WTC11 (cell line): ENCODE data around the gene YTHDC2. TPM values are rescaled to one million over a fixed set of nuclear protein-coding genes. Genes with fewer than 3 reads are reported as not detected.

ENCODE experiments used
- ATAC-seq: fragments of 200-7000 bp; cut with Tn5 transposase; 2 replicates; pipeline ENCODE4 v1.10.0; 2021; ENCODE audit warnings: mild to moderate bottlenecking, moderate library complexity
- CTCF ChIA-PET: fragments of 300-600 bp; sonication (Branson Sonifier 250); formaldehyde crosslinking; loops from one replicate; lab custom pipeline; 2021; ENCODE audit warnings: antibody characterized with exemption; lab: Charles Lee
- POLR2A ChIA-PET: fragments of 350-600 bp; sonication (Branson Sonifier 250); formaldehyde crosslinking; loops from one replicate; lab custom pipeline; 2021; ENCODE audit warnings: antibody characterized with exemption; lab: Charles Lee
- DNase-seq: peaks from one replicate; pipeline ENCODE4 v3.0.0; 2021; ENCODE audit warnings: low spot score
- H3K27ac Mint-ChIP-seq: 2 replicates; pipeline ENCODE4 v1.8.0; 2021; ENCODE audit warnings: mixed read lengths
- H3K27me3 Mint-ChIP-seq: 2 replicates; pipeline ENCODE4 v1.8.0; 2021; ENCODE audit warnings: low read depth, mild to moderate bottlenecking, moderate library complexity, mixed read lengths
- H3K36me3 Mint-ChIP-seq: 2 replicates; pipeline ENCODE4 v1.8.0; 2021; ENCODE audit warnings: mixed read lengths
- H3K4me1 Mint-ChIP-seq: 2 replicates; pipeline ENCODE4 v1.8.0; 2022; ENCODE audit warnings: mixed read lengths
- H3K4me3 Mint-ChIP-seq: 2 replicates; pipeline ENCODE4 v1.8.0; 2021; ENCODE audit warnings: mild to moderate bottlenecking, moderate library complexity, mixed read lengths
- H3K9me3 Mint-ChIP-seq: 2 replicates; pipeline ENCODE4 v1.8.0; 2021; ENCODE audit warnings: mixed read lengths
- AR ChIP-seq: fragments of 250-450 bp; sonication (Bioruptor Pico); IDR thresholded peaks from 2 replicates; pipeline ENCODE4 v1.9.0; 2021; ENCODE audit warnings: mild to moderate bottlenecking
- ELF4 ChIP-seq: sonication (generic); formaldehyde crosslinking; IDR thresholded peaks from 2 replicates; pipeline ENCODE4 v1.8.1; 2022; ENCODE audit warnings: low read depth, mild to moderate bottlenecking, moderate library complexity, missing genetic modification reagents
- ESRRA ChIP-seq: sonication (generic); formaldehyde crosslinking; IDR thresholded peaks from 2 replicates; pipeline ENCODE4 v1.8.1; 2022; ENCODE audit warnings: mild to moderate bottlenecking, missing genetic modification reagents, borderline replicate concordance
- FOXJ3 ChIP-seq: sonication (generic); formaldehyde crosslinking; IDR thresholded peaks from 2 replicates; pipeline ENCODE4 v1.9.0; 2021; ENCODE audit warnings: missing genetic modification reagents, mild to moderate bottlenecking, borderline replicate concordance
- FOXP4 ChIP-seq: sonication (generic); formaldehyde crosslinking; IDR thresholded peaks from 2 replicates; pipeline ENCODE4 v1.8.0; 2022; ENCODE audit warnings: mild to moderate bottlenecking, missing genetic modification reagents
- GRHL2 ChIP-seq: fragments of 250-450 bp; sonication (Bioruptor Pico); IDR thresholded peaks from 2 replicates; pipeline ENCODE4 v1.8.0; 2022; ENCODE audit warnings: mild to moderate bottlenecking, moderate library complexity; ENCODE audit not compliant: insufficient replicate concordance, severe bottlenecking
- IRF1 ChIP-seq: sonication (generic); formaldehyde crosslinking; IDR thresholded peaks from 2 replicates; pipeline ENCODE4 v1.8.0; 2023; ENCODE audit warnings: missing genetic modification reagents
- MLX ChIP-seq: sonication (generic); formaldehyde crosslinking; IDR thresholded peaks from 2 replicates; pipeline ENCODE4 v1.8.1; 2023; ENCODE audit warnings: mild to moderate bottlenecking, missing genetic modification reagents, moderate library complexity
- SMAD4 ChIP-seq: sonication (generic); formaldehyde crosslinking; IDR thresholded peaks from 2 replicates; pipeline ENCODE4 v1.8.0; 2022; ENCODE audit warnings: mild to moderate bottlenecking, missing genetic modification reagents
- SOX15 ChIP-seq: fragments of 250-450 bp; sonication (Bioruptor Pico); IDR thresholded peaks from 2 replicates; pipeline ENCODE4 v1.9.0; 2021; ENCODE audit warnings: mild to moderate bottlenecking
- SP1 ChIP-seq: sonication (generic); formaldehyde crosslinking; conservative IDR thresholded peaks from 2 replicates; pipeline ENCODE4 v1.8.1; 2022; ENCODE audit warnings: missing genetic modification reagents
- TEAD4 ChIP-seq: sonication (generic); formaldehyde crosslinking; IDR thresholded peaks from 2 replicates; pipeline ENCODE4 v1.8.0; 2022; ENCODE audit warnings: mild to moderate bottlenecking, missing genetic modification reagents
- ZNF121 ChIP-seq: sonication (generic); formaldehyde crosslinking; IDR thresholded peaks from 2 replicates; pipeline ENCODE4 v1.8.0; 2023; ENCODE audit warnings: missing genetic modification reagents
- ZNF532 ChIP-seq: fragments of 250-450 bp; sonication (Bioruptor Pico); IDR thresholded peaks from 2 replicates; pipeline ENCODE4 v1.9.0; 2021; ENCODE audit warnings: mild to moderate bottlenecking, borderline replicate concordance
- ZNF671 ChIP-seq: fragments of 250-450 bp; sonication (Bioruptor Pico); IDR thresholded peaks from 2 replicates; pipeline ENCODE4 v1.8.0; 2021; ENCODE audit warnings: mild to moderate bottlenecking
- ZSCAN18 ChIP-seq: fragments of 250-450 bp; sonication (Bioruptor Pico); IDR thresholded peaks from 2 replicates; pipeline ENCODE4 v2.1.2; 2022; ENCODE audit warnings: mild to moderate bottlenecking, moderate library complexity
- total RNA-seq: library from RNA; stranded (reverse); gene quantifications from 3 replicates; pipeline ENCODE4 v1.2.3, GENCODE V29; 2021

YTHDC2 gene
- total RNA-seq, 1 experiment from 2014 or later: 21.6 TPM

GRCh38 chr5:113474100-113474728, 39.3 kb upstream of the YTHDC2 start (continued):
- TF ChIP-seq IRF1 (CRISPR knock-in tag) (no peak), ZNF121 (CRISPR knock-in tag) (no peak), GRHL2 (CRISPR knock-in tag) (no peak), TEAD4 (CRISPR knock-in tag) (no peak), ELF4 (no peak), ZNF532 (CRISPR knock-in tag) (no peak), FOXP4 (CRISPR knock-in tag) (no peak), ZNF671 (CRISPR knock-in tag) (no peak), SOX15 (no peak), AR (CRISPR knock-in tag) (no peak)

- ChIA-PET POLR2A (no interaction called here), CTCF (no interaction called here)
- ATAC-seq (no peak), DNase-seq (no peak)
- H3K4me1 Mint-ChIP-seq: peaks cover 19% of the 10 kb centered on the region
- no peak for TF ChIP-seq TEAD4 (CRISPR knock-in tag)
- TF ChIP-seq ZSCAN18 (CRISPR knock-in tag): no peak
- no peak for TF ChIP-seq FOXJ3
- no peak for TF ChIP-seq SMAD4 (CRISPR knock-in tag)
- TF ChIP-seq MLX (CRISPR knock-in tag): no peak
- no peak for TF ChIP-seq ZNF671 (CRISPR knock-in tag)
- TF ChIP-seq FOXP4 (CRISPR knock-in tag): no peak
- TF ChIP-seq ZNF121 (CRISPR knock-in tag): no peak
- no peak for TF ChIP-seq ESRRA (CRISPR knock-in tag)
- TF ChIP-seq SP1 (CRISPR knock-in tag): no peak
- no peaks in the 10 kb centered on the region for H3K36me3 Mint-ChIP-seq
- peaks cover 5% of the 10 kb centered on the region for H3K9me3 Mint-ChIP-seq
- H3K4me3 Mint-ChIP-seq: no peak overlapping the region
- H3K27me3 Mint-ChIP-seq: no peaks in the 10 kb centered on the region
- no peak overlapping the region for H3K27ac Mint-ChIP-seq
These were observed 34.8 kb upstream of the YTHDC2 start for GRCh38 chr5:113478691-113479090.
